K562 (cell line): ENCODE measurements around the gene BTAF1. TPM values are rescaled to one million over a fixed set of nuclear protein-coding genes. Genes with fewer than 3 reads are reported as not detected.

ENCODE experiments used
- ATAC-seq: fragments of 200-7000 bp; cut with Tn5 transposase; 3 replicates; pipeline ENCODE4 v1.9.1; 2020; ENCODE audit warnings: moderate library complexity
- BruUV-seq: library from RNA; stranded (reverse); fragments of 400-500 nt; replicated peaks from 2 replicates; lab custom pipeline; 2021; lab: Mats Ljungman, UMichigan
- CTCF ChIA-PET: fragments of 300-600 bp; formaldehyde crosslinking; extraction: SDS; loops from one replicate; lab custom pipeline; 2021; ENCODE audit warnings: low intra/inter-chr PET ratio; lab: Yijun Ruan, JAX
- POLR2A ChIA-PET: fragments of 300-600, 350-650 bp; sonication (Branson Sonifier 250); formaldehyde crosslinking; extraction: SDS; loops from one replicate; lab custom pipeline; 2021; ENCODE audit warnings: antibody characterized with exemption, inconsistent platforms; lab: Yijun Ruan, JAX
- DNase-seq, 4 experiments: peaks; one replicate each; pipeline versions ENCODE4 v3.0.0 to v3.0.0-alpha.2; 2011 to 2018; ENCODE audit warnings: low spot score in 3 of 4, mixed read lengths in 3 of 4; ENCODE audit errors: extremely low read depth in 1 of 4
- FAIRE-seq: peaks from 2 replicates; lab custom pipeline; 2011; peaks lifted over from hg19 to GRCh38; lab: Jason Lieb, UNC
- H2AFZ ChIP-seq: 2 replicates; pipeline ENCODE4 v1.6.0; 2011; ENCODE audit warnings: low read depth, low read length, control low read depth, inconsistent platforms
- H3K27ac ChIP-seq: fragments of 200-600 bp; 3 replicates; pipeline ENCODE4 v1.8.0; 2011; ENCODE audit warnings: low read depth, mild to moderate bottlenecking, control low read depth, inconsistent platforms, low read length, moderate library complexity, mixed read lengths; ENCODE audit errors: extremely low read depth
- H3K27me3 ChIP-seq, 2 experiments: fragments of 300-600 bp in 1 of 2; 2 replicates in 1 of 2; 3 replicates in 1 of 2; pipeline versions ENCODE4 v1.6.0 to v1.8.0; 2011; ENCODE audit warnings: inconsistent platforms in 2 of 2, low read length in 2 of 2, mild to moderate bottlenecking in 1 of 2, mixed read lengths in 1 of 2, moderate library complexity in 1 of 2; ENCODE audit not compliant: control insufficient read depth in 2 of 2, insufficient read depth in 2 of 2
- H3K36me3 ChIP-seq: fragments of 300-600 bp; 3 replicates; pipeline ENCODE4 v1.8.0; 2011; ENCODE audit warnings: mild to moderate bottlenecking, low read length, inconsistent platforms; ENCODE audit not compliant: control insufficient read depth, insufficient read depth
- H3K4me1 ChIP-seq, 2 experiments: fragments of 200-600 bp in 1 of 2; replicated peaks in 1 of 2; 2 replicates in 1 of 2; 3 replicates in 1 of 2; pipeline versions ENCODE4 v1.5.1 to v1.8.0; 2011; ENCODE audit warnings: inconsistent platforms in 2 of 2, low read length in 2 of 2, mild to moderate bottlenecking in 1 of 2, mixed read lengths in 1 of 2, moderate library complexity in 1 of 2; ENCODE audit not compliant: control insufficient read depth in 2 of 2, insufficient read depth in 2 of 2
- H3K4me2 ChIP-seq: 2 replicates; pipeline ENCODE4 v1.6.1; 2011; ENCODE audit warnings: low read length, control low read depth, inconsistent platforms, mixed read lengths; ENCODE audit not compliant: insufficient read depth
- H3K4me3 ChIP-seq: fragments of 200-600 bp; sonication (generic), shearing (Covaris generic); 2 replicates; pipeline ENCODE4 v1.5.1; 2016; ENCODE audit warnings: control low read depth, inconsistent platforms
- H3K79me2 ChIP-seq: fragments of 200-600 bp; 3 replicates; pipeline ENCODE4 v1.8.0; 2011; ENCODE audit warnings: low read length, inconsistent platforms; ENCODE audit not compliant: control insufficient read depth, insufficient read depth
- H3K9ac ChIP-seq, 2 experiments: 2 replicates each; pipeline versions ENCODE4 v1.6.0 to v1.6.1; 2011; ENCODE audit warnings: low read depth in 2 of 2, low read length in 2 of 2, control low read depth in 1 of 2, inconsistent platforms in 1 of 2, mild to moderate bottlenecking in 1 of 2, mixed read lengths in 1 of 2; ENCODE audit not compliant: insufficient read depth in 1 of 2
- H3K9me1 ChIP-seq: one replicate; pipeline ENCODE4 v1.6.0; 2011; ENCODE audit warnings: inconsistent platforms, mild to moderate bottlenecking, low read length, moderate library complexity; ENCODE audit not compliant: control insufficient read depth, insufficient read depth
- H3K9me3 ChIP-seq: replicated peaks from 2 replicates; pipeline ENCODE4 v1.5.1; 2011; ENCODE audit warnings: low read depth, low read length, inconsistent platforms; ENCODE audit not compliant: control insufficient read depth, insufficient read depth
- H4K20me1 ChIP-seq: replicated peaks from 2 replicates; pipeline ENCODE4 v1.6.1; 2011; ENCODE audit warnings: low read length, inconsistent platforms, mixed read lengths; ENCODE audit not compliant: control insufficient read depth, insufficient read depth
- C11orf30 ChIP-seq: fragments of 450-650 bp; IDR thresholded peaks from 2 replicates; pipeline ENCODE4 v1.6.1; 2016; ENCODE audit warnings: low read depth, mild to moderate bottlenecking
- CBX2 ChIP-seq: fragments of 200-600 bp; sonication (generic); IDR thresholded peaks from one replicate; pipeline ENCODE4 v1.6.1; 2012; ENCODE audit warnings: mild to moderate bottlenecking, low read length, inconsistent platforms; ENCODE audit not compliant: insufficient read depth, poor library complexity, severe bottlenecking
- GABPB1 ChIP-seq: sonication (generic); formaldehyde crosslinking; IDR thresholded peaks from 2 replicates; pipeline ENCODE4 v1.8.0; 2022; ENCODE audit warnings: mild to moderate bottlenecking, missing genetic modification reagents
- HEY1 ChIP-seq: fragments of 250-450 bp; sonication (Bioruptor Pico); IDR thresholded peaks from 2 replicates; pipeline ENCODE4 v1.5.0; 2020; ENCODE audit warnings: mild to moderate bottlenecking, moderate library complexity, borderline replicate concordance
- MECOM ChIP-seq: fragments of 250-450 bp; sonication (Bioruptor Pico); IDR thresholded peaks from 2 replicates; pipeline ENCODE4 v1.8.0; 2022; ENCODE audit warnings: inconsistent platforms
- NELFE ChIP-seq: IDR thresholded peaks from 2 replicates; pipeline ENCODE4 v1.6.1; 2011; ENCODE audit warnings: mild to moderate bottlenecking; ENCODE audit not compliant: insufficient read depth, insufficient read length
- NFIC ChIP-seq: fragments of 450-650 bp; IDR thresholded peaks from 2 replicates; pipeline ENCODE4 v1.6.1; 2017; ENCODE audit warnings: mild to moderate bottlenecking, inconsistent platforms
- SMC3 ChIP-seq: conservative IDR thresholded peaks from 2 replicates; pipeline ENCODE4 v1.6.1; 2011; ENCODE audit warnings: low read depth, low read length, improper control_type of control experiment; ENCODE audit not compliant: insufficient read depth
- TEAD2 ChIP-seq: fragments of 450-650 bp; IDR thresholded peaks from 2 replicates; pipeline ENCODE4 v1.6.1; 2016; ENCODE audit warnings: missing genetic modification characterization, control low read depth, missing compliant biosample characterization
- THRAP3 ChIP-seq: fragments of 450-650 bp; IDR thresholded peaks from 2 replicates; pipeline ENCODE4 v1.6.1; 2016; ENCODE audit warnings: mild to moderate bottlenecking, inconsistent platforms, borderline replicate concordance
- ZNF146 ChIP-seq: IDR thresholded peaks from one replicate; pipeline ENCODE4 v1.6.1; 2018; ENCODE audit warnings: missing compliant biosample characterization; ENCODE audit not compliant: unreplicated experiment
- ZNF780A ChIP-seq: fragments of 250-450 bp; sonication (Bioruptor Pico); IDR thresholded peaks from 2 replicates; pipeline ENCODE4 v1.5.0; 2021; ENCODE audit warnings: mild to moderate bottlenecking
- WGBS: fragments of 100-300 bp; shearing (Covaris generic); methylation state at CpG from one replicate; pipeline ENCODE4 v1.1.6; 2016; ENCODE audit warnings: low coverage, mixed read lengths; ENCODE audit not compliant: insufficient coverage; ENCODE audit errors: missing lambda C conversion rate; 5-methylcytosine and 5-hydroxymethylcytosine counted together
- in situ Hi-C: fragments of 300-500 bp; cut with MboI; formaldehyde crosslinking; loops from 4 replicates; pipeline ENCODE4 v1.15.0; 2018; ENCODE audit warnings: inconsistent platforms, mixed read lengths
- intact Hi-C: fragments of 100-400 bp; cut with micrococcal nuclease; formaldehyde crosslinking; loops from 2 replicates; pipeline ENCODE4 v1.14.2; 2022
- polyA plus RNA-seq, 8 experiments: library from polyadenylated mRNA; depleted of rRNA in 4 of 8; stranded (reverse) in 5 of 8; unstranded in 3 of 8; fragments of >200 nt; fragmentation: Nextera tagmentation in 2 of 8; fragmentation: Illumina TruSeq in 1 of 8; extraction: Ambion mirVana in 2 of 8; extraction: Trizol in 1 of 8; gene quantifications; 2 replicates each; pipeline versions ENCODE4 v1.2.1 to v1.2.3, GENCODE V29; 2011 to 2014; ENCODE audit warnings: inconsistent platforms in 1 of 8, missing spikeins in 1 of 8
- total RNA-seq, 7 experiments: library from RNA; depleted of rRNA in 6 of 7; stranded (reverse); fragments of >200 nt in 6 of 7; fragmentation: Illumina TruSeq in 2 of 7; extraction: Trizol in 2 of 7; gene quantifications; 2 replicates each; pipeline versions ENCODE4 v1.2.1 to v1.2.3, GENCODE V29; 2011 to 2021; ENCODE audit warnings: low replicate concordance in 1 of 7
- TF ChIP-seq, protein P1 (sequence below): sonication (generic); formaldehyde crosslinking; IDR thresholded peaks from 2 replicates; pipeline ENCODE4 v1.5.0; 2020; ENCODE audit warnings: missing genetic modification reagents
- TF ChIP-seq, protein P2 (sequence below): sonication (generic); formaldehyde crosslinking; IDR thresholded peaks from 2 replicates; pipeline ENCODE4 v1.8.0; 2023; ENCODE audit warnings: mild to moderate bottlenecking, missing genetic modification reagents
- TF ChIP-seq, protein P3 (sequence below): sonication (generic); formaldehyde crosslinking; IDR thresholded peaks from 2 replicates; pipeline ENCODE4 v1.8.0; 2023; ENCODE audit warnings: mild to moderate bottlenecking, missing genetic modification reagents

The BTAF1 gene
- total and polyA plus RNA-seq, 9 of the 15 experiments (the other 6 are each of a cell fraction or from before 2014, with no cell fraction given): 6.6 to 70.7 (median 30.5) TPM

DNA sequence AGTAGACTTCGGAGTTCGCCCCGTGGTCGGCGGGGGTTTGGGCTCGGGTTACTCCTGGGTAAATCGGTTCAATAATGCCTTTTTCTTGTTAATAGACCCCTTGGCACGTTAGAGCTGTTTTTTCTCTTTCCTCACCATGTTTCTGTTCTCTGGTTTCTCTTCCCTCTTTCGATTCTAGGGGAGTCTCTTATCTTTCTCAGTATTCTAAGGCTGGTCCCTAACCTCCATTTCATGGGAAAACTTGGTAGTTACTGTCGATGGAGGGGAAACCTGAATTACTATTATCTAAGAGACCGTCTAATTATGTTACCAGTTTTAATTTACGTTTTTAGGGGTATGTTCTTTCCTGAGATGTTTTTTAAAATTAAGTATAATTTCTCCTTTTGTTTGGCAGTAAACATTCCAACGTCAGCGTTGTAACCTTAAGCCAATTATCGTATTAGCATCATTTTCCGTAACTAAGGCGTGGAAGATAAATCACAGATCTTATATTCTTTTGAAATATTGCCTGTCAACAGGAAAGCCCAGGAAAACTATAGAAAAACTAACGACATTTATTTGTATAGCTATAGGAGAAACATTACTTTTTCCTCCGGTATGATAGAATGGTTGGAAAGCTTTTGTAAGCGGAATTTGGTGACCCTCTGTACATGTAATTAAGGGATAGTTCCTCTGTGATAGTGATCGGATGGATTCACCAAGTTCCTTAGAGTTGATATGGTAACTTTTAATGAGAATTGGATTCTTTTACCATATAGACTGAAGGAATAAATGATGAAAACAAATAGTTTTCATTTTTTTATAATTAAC is 847 bp downstream of the BTAF1 start:
- DNase-seq (no peak), FAIRE-seq (no peak), ATAC-seq (peak; percentile 45)
- H3K4me1 ChIP-seq: peaks cover 3 to 9% of the 10 kb centered on the region in 2 experiments; a peak in 4 of 5 replicates
- peak overlapping the region; percentile 94 to 98 for H3K9ac ChIP-seq
- H2AFZ ChIP-seq: peak overlapping the region; percentile 88
- ChIA-PET CTCF (no interaction called here), POLR2A (interaction anchor here (0.7 to 1.6 kb wide), 7 partner anchors 8 to 85 kb away, joined by 3 to 8 read pairs (median 3); no protein-coding TSS in a partner anchor)
- in situ Hi-C loops: loop anchor here (25.0 kb wide), 2 partner anchors 637 to 1012 kb away; partner anchors contain the start of gene ANKRD1
- peak overlapping the region; percentile 98 for H3K27ac ChIP-seq
- H3K27me3 ChIP-seq: no peaks in the 10 kb centered on the region
- H3K9me3 ChIP-seq: no peaks in the 10 kb centered on the region
- peaks cover 66% of the 10 kb centered on the region for H3K79me2 ChIP-seq
- peak overlapping the region; percentile 92 for H3K4me2 ChIP-seq
- peaks cover 12% of the 10 kb centered on the region; the same call in 1 of the 2 replicates for H4K20me1 ChIP-seq
- no peaks in the 10 kb centered on the region for H3K9me1 ChIP-seq
- peaks cover 25% of the 10 kb centered on the region; the same call in 2 of the 3 replicates for H3K36me3 ChIP-seq
- under 1% methylated on average over 21 of the region's 21 CpGs for WGBS
- TF ChIP-seq MECOM (CRISPR knock-in tag): no peak
- TF ChIP-seq TEAD2: no peak
- no peak for TF ChIP-seq SMC3
- TF ChIP-seq CBX2: no peak
- no peak for TF ChIP-seq NELFE
- TF ChIP-seq HEY1: no peak
- TF ChIP-seq C11orf30: no peak
- TF ChIP-seq, protein P1, sequence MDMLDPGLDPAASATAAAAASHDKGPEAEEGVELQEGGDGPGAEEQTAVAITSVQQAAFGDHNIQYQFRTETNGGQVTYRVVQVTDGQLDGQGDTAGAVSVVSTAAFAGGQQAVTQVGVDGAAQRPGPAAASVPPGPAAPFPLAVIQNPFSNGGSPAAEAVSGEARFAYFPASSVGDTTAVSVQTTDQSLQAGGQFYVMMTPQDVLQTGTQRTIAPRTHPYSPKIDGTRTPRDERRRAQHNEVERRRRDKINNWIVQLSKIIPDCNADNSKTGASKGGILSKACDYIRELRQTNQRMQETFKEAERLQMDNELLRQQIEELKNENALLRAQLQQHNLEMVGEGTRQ: no peak
- no peak for TF ChIP-seq GABPB1
- TF ChIP-seq, protein P2, sequence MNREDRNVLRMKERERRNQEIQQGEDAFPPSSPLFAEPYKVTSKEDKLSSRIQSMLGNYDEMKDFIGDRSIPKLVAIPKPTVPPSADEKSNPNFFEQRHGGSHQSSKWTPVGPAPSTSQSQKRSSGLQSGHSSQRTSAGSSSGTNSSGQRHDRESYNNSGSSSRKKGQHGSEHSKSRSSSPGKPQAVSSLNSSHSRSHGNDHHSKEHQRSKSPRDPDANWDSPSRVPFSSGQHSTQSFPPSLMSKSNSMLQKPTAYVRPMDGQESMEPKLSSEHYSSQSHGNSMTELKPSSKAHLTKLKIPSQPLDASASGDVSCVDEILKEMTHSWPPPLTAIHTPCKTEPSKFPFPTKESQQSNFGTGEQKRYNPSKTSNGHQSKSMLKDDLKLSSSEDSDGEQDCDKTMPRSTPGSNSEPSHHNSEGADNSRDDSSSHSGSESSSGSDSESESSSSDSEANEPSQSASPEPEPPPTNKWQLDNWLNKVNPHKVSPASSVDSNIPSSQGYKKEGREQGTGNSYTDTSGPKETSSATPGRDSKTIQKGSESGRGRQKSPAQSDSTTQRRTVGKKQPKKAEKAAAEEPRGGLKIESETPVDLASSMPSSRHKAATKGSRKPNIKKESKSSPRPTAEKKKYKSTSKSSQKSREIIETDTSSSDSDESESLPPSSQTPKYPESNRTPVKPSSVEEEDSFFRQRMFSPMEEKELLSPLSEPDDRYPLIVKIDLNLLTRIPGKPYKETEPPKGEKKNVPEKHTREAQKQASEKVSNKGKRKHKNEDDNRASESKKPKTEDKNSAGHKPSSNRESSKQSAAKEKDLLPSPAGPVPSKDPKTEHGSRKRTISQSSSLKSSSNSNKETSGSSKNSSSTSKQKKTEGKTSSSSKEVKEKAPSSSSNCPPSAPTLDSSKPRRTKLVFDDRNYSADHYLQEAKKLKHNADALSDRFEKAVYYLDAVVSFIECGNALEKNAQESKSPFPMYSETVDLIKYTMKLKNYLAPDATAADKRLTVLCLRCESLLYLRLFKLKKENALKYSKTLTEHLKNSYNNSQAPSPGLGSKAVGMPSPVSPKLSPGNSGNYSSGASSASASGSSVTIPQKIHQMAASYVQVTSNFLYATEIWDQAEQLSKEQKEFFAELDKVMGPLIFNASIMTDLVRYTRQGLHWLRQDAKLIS (CRISPR knock-in tag): no peak
- TF ChIP-seq THRAP3: no peak
- TF ChIP-seq, protein P3, sequence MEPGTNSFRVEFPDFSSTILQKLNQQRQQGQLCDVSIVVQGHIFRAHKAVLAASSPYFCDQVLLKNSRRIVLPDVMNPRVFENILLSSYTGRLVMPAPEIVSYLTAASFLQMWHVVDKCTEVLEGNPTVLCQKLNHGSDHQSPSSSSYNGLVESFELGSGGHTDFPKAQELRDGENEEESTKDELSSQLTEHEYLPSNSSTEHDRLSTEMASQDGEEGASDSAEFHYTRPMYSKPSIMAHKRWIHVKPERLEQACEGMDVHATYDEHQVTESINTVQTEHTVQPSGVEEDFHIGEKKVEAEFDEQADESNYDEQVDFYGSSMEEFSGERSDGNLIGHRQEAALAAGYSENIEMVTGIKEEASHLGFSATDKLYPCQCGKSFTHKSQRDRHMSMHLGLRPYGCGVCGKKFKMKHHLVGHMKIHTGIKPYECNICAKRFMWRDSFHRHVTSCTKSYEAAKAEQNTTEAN (CRISPR knock-in tag): no peak
- no peak for TF ChIP-seq ZNF146 (CRISPR knock-in tag)
- no peak for TF ChIP-seq NFIC
- TF ChIP-seq ZNF780A (CRISPR knock-in tag): no peak
- intact Hi-C loops: no loop called here
- BruUV-seq: TSS peak; percentile 51
- peak overlapping the region; percentile 94 for H3K4me3 ChIP-seq
